GM10266 (cell line): ENCODE results near the gene TRAPPC14.
"Not testable (repeated sequence)": the region's sequence is repeated elsewhere in the genome, so short reads cannot be mapped to it uniquely, and the experiment has no call there.

Experiments used
- DNase-seq: peaks from one replicate; pipeline ENCODE4 v3.0.0; 2012; ENCODE audit errors: extremely low spot score
- CTCF ChIP-seq: IDR thresholded peaks from 2 replicates; pipeline ENCODE4 v1.5.1; 2012; ENCODE audit warnings: mild to moderate bottlenecking, low read depth; ENCODE audit not compliant: control insufficient read depth, insufficient read depth; ENCODE audit errors: missing control alignments

The TRAPPC14 gene

GRCh38 chr7:100130608-100131453 lies 27.7 kb downstream of the TRAPPC14 start:
- peak; percentile 79 for DNase-seq
- TF ChIP-seq CTCF: peak; percentile 95

GRCh38 chr7:100130220-100130607 lies 28.3 kb downstream of the TRAPPC14 start:
- not testable (repeated sequence) for DNase-seq

- DNase-seq: no peak
- TF ChIP-seq CTCF: no peak
Observed at GRCh38 chr7:100128637-100128963, 29.9 kb downstream of the TRAPPC14 start.

GRCh38 chr7:100127866-100128636 lies 30.5 kb downstream of the TRAPPC14 start:
- peak; percentile 40 for DNase-seq

GRCh38 chr7:100126931-100127865 lies 31.3 kb downstream of the TRAPPC14 start, which contains the start of gene MBLAC1:
Gene MBLAC1, plus strand, starts transcription at chr7:100126967. Its CDS starts 429 bp downstream, at chr7:100127396.
- no peak for TF ChIP-seq CTCF
- DNase-seq: peak; percentile 92

More at GRCh38 chr7:100127866-100128636, 30.5 kb downstream of the TRAPPC14 start:
- TF ChIP-seq CTCF: no peak

- no peak for TF ChIP-seq CTCF
Observed at GRCh38 chr7:100126239-100126930, 32.1 kb downstream of the TRAPPC14 start.

More at GRCh38 chr7:100126239-100126930, 32.1 kb downstream of the TRAPPC14 start:
- DNase-seq: no peak
